Endothelial cell (in vitro differentiated cells): ENCODE measurements around the gene BHLHA9. TPM values are rescaled to one million over a fixed set of nuclear protein-coding genes. Genes with fewer than 3 reads are reported as not detected.

ENCODE experiments used
- DNase-seq: peaks from one replicate; pipeline ENCODE4 v3.0.0; 2021; ENCODE audit warnings: low spot score
- H3K27ac Mint-ChIP-seq: one replicate; pipeline ENCODE4 v1.8.0; 2021; ENCODE audit warnings: mixed read lengths, inconsistent platforms; ENCODE audit not compliant: unreplicated experiment
- H3K27me3 Mint-ChIP-seq: one replicate; pipeline ENCODE4 v1.8.0; 2021; ENCODE audit warnings: mild to moderate bottlenecking, moderate library complexity, mixed read lengths, inconsistent platforms; ENCODE audit not compliant: unreplicated experiment
- H3K36me3 Mint-ChIP-seq: one replicate; pipeline ENCODE4 v1.8.0; 2021; ENCODE audit warnings: mild to moderate bottlenecking, low read depth, mixed read lengths, inconsistent platforms; ENCODE audit not compliant: unreplicated experiment
- H3K4me1 Mint-ChIP-seq: one replicate; pipeline ENCODE4 v1.8.0; 2021; ENCODE audit warnings: mild to moderate bottlenecking, mixed read lengths, inconsistent platforms; ENCODE audit not compliant: unreplicated experiment
- H3K4me3 Mint-ChIP-seq: one replicate; pipeline ENCODE4 v1.8.0; 2021; ENCODE audit warnings: mild to moderate bottlenecking, mixed read lengths, inconsistent platforms; ENCODE audit not compliant: unreplicated experiment
- H3K9me3 Mint-ChIP-seq: one replicate; pipeline ENCODE4 v1.8.0; 2021; ENCODE audit warnings: mixed read lengths, inconsistent platforms; ENCODE audit not compliant: unreplicated experiment
- total RNA-seq: library from RNA; stranded (reverse); fragmentation: NEBNext Ultra II Directional; extraction: Animal tissue kit (Norgen Biotek cat#: 25700); gene quantifications from one replicate; pipeline ENCODE4 v1.2.1, GENCODE V29; 2021; ENCODE audit not compliant: unreplicated experiment
- TF ChIP-seq, protein P1 (sequence below): fragments of 200-600 bp; sonication (generic); IDR thresholded peaks from one replicate; pipeline ENCODE4 v1.5.0; 2021; ENCODE audit warnings: antibody characterized with exemption; ENCODE audit not compliant: unreplicated experiment

The BHLHA9 gene
- total RNA-seq, 1 donor from 2014 or later: not detected

DNA sequence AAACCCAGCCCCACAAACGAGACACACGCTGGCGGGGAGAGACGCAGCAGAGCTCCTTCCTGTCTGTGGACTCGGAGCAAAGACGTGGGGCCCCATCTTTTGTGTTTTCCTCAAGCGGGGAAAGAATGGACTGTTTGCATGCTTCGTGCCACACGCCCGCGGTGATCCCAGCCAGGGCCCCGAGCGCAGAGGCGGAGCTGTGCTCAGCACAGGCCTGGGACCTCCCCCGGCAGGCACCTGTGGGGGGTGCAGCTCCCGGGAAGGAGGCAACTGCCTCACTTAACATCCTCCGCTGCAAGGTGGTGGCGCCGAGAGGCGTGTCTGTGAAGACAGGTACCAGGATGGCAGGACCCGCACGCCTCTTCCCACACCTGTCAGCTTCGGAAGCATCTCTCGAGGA lies 28.4 kb downstream of the BHLHA9 start:
- Mint-ChIP-seq H3K9me3 (no peaks in the 10 kb centered on the region), H3K4me3 (no peak overlapping the region), H3K27ac (no peak overlapping the region), H3K4me1 (peaks cover 14% of the 10 kb centered on the region), H3K27me3 (peaks cover 7% of the 10 kb centered on the region), H3K36me3 (no peaks in the 10 kb centered on the region)
- TF ChIP-seq, protein P1, sequence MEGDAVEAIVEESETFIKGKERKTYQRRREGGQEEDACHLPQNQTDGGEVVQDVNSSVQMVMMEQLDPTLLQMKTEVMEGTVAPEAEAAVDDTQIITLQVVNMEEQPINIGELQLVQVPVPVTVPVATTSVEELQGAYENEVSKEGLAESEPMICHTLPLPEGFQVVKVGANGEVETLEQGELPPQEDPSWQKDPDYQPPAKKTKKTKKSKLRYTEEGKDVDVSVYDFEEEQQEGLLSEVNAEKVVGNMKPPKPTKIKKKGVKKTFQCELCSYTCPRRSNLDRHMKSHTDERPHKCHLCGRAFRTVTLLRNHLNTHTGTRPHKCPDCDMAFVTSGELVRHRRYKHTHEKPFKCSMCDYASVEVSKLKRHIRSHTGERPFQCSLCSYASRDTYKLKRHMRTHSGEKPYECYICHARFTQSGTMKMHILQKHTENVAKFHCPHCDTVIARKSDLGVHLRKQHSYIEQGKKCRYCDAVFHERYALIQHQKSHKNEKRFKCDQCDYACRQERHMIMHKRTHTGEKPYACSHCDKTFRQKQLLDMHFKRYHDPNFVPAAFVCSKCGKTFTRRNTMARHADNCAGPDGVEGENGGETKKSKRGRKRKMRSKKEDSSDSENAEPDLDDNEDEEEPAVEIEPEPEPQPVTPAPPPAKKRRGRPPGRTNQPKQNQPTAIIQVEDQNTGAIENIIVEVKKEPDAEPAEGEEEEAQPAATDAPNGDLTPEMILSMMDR: no peak
- peak; percentile 28 for DNase-seq

DNA sequence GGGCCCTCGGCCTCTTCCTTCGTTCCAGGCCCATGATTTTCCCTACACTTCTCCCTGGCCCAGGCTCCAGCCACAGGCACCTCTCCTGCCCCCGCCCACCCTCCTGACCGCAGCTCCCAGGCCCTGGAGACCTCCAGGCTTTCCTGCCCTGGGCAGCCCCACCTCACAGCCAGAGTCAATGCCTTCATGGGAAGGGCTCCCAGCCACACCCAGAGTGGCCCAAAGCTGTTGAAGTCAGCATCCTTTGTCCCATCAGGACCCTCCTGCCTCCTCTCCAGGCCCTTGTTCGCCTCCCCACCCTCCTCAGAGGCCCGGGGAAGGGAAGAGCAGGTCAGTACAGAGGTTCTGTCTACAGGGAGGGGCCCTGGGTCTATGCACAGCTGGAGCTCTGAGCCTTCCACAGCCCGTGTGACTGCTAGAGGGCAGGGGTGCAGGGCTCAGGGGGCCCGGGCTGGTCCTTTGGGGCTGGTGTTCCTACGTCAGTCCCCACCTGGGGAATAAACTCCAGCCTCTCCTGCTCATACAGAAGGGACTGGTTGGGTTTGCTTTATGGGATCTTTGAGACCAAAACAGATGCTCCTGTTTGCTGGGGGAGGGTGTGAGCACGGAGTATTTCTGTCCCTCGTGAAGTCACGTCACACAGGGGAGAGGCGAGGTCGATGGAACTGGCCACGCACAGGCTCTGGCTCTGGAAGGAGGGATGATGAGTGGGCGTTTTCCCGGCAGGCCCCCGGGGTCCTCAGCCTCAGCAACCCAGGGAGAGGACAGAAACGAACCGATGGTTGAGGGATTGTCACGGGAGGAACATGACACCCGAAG lies 29.5 kb downstream of the BHLHA9 start:
- H3K27me3 Mint-ChIP-seq: peaks cover 7% of the 10 kb centered on the region
- H3K36me3 Mint-ChIP-seq: no peaks in the 10 kb centered on the region
- H3K27ac Mint-ChIP-seq: no peak overlapping the region
- DNase-seq: no peak
- H3K4me3 Mint-ChIP-seq: no peak overlapping the region
- H3K4me1 Mint-ChIP-seq: peaks cover 14% of the 10 kb centered on the region
- TF ChIP-seq, protein P1: no peak
- no peaks in the 10 kb centered on the region for H3K9me3 Mint-ChIP-seq

DNA sequence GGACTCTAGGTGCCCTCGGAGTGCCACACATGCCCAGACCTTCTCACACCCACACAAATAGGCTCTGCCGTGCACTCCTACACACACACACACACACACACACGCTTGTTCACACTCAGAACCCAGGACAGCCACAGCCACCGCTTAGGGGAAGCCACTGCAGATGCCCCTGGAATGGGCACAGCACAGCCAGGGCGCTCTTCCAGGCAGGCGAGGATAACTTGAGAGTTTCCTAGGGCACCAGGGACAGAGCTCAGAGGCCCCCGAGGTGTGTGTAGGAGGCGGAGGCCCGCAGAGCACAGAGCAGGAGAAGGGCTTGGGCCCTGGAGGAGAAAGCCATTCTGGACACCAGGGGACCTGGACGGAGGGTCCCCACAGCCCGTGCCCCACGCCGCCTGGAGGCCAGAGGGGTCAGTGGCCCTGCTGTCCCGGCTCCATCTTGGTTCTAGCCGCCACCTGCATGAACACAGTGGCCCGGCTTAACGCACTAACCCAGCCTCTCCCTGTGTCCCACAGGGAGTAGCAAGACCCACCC lies 30.2 kb downstream of the BHLHA9 start:
- no peaks in the 10 kb centered on the region for H3K9me3 Mint-ChIP-seq
- no peak overlapping the region for H3K4me3 Mint-ChIP-seq
- no peak for DNase-seq
- H3K36me3 Mint-ChIP-seq: no peaks in the 10 kb centered on the region
- H3K4me1 Mint-ChIP-seq: peaks cover 14% of the 10 kb centered on the region
- TF ChIP-seq, protein P1: no peak
- peaks cover 7% of the 10 kb centered on the region for H3K27me3 Mint-ChIP-seq
- H3K27ac Mint-ChIP-seq: no peak overlapping the region

DNA sequence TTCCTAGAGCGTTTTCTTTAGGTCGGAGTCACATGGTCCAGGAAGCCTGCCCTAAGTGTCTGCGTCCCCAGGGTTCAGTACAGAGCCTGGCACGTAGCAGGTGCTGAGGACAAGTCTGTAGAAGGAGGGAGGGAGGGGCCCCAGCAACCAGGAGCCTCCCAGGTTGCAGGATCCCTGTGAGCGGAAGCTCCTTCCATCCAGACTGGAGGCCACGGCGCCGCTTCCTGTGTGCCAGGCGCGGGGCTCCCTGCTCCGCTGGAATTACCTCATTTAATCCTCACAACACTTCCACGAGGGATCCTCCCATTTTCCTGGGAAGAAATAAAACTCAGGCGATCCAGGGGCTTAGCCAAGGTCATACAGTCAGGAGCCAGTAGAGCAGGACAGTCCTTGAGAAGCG lies 31.3 kb downstream of the BHLHA9 start:
- H3K4me3 Mint-ChIP-seq: no peak overlapping the region
- no peaks in the 10 kb centered on the region for H3K36me3 Mint-ChIP-seq
- no peaks in the 10 kb centered on the region for H3K9me3 Mint-ChIP-seq
- no peak overlapping the region for H3K27ac Mint-ChIP-seq
- DNase-seq: no peak
- peaks cover 9% of the 10 kb centered on the region for H3K4me1 Mint-ChIP-seq
- TF ChIP-seq, protein P1: no peak
- H3K27me3 Mint-ChIP-seq: peaks cover 7% of the 10 kb centered on the region

DNA sequence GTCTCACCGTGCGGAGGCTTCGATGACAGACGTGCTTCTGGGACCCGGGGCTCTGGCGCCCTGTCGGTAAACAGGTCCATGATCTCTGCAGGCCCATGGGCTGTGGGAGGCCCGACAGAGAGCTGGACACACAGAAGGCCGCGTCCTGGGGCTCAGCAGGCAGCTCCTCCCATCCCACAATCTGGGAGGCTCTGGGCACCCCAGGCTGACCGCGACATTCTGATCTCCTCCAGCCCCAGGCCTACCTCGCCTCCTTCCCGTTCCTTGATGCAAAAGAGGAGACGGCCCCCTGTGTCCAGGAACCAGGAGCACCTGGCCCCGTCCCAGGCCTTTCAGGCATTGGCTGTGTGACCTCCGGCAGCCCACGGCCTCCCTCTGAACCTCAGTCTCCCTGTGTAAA lies 32.5 kb downstream of the BHLHA9 start:
- no peaks in the 10 kb centered on the region for H3K36me3 Mint-ChIP-seq
- no peaks in the 10 kb centered on the region for H3K9me3 Mint-ChIP-seq
- peaks cover 10% of the 10 kb centered on the region for H3K27me3 Mint-ChIP-seq
- H3K27ac Mint-ChIP-seq: no peak overlapping the region
- DNase-seq: no peak
- no peak overlapping the region for H3K4me3 Mint-ChIP-seq
- H3K4me1 Mint-ChIP-seq: peaks cover 7% of the 10 kb centered on the region
- TF ChIP-seq, protein P1: no peak
